Measurements from ENCODE around the gene RASA1. TPM values are rescaled to one million over a fixed set of nuclear protein-coding genes. Genes with fewer than 3 reads are reported as not detected.

RASA1 gene
- total and polyA plus RNA-seq, 2 experiments from 2014 or later: 9.3 to 35.0 TPM

- Mint-ChIP-seq H3K36me3 (ENCODE audit: low read depth) (peaks cover 27% of the 10 kb centered on the region; the same call in 2 of the 3 replicates), H3K4me3 (no peak overlapping the region), H3K27me3 (ENCODE audit: insufficient read depth, low read depth, poor library complexity) (peaks cover 2% of the 10 kb centered on the region), H3K4me1 (no peaks in the 10 kb centered on the region), H3K9me3 (no peaks in the 10 kb centered on the region), H3K27ac (no peak overlapping the region)
- TF ChIP-seq POLR2AphosphoS5 (IDR thresholded peaks at IDR 0.05; ENCODE audit: low read depth) (no peak), STAT1 (IDR thresholded peaks at IDR 0.05; ENCODE audit: unreplicated experiment) (no peak), CREB1 (CRISPR knock-in tag; IDR thresholded peaks at IDR 0.05; ENCODE audit: low read depth) (no peak), EZH2phosphoT487 (IDR thresholded peaks at IDR 0.05; ENCODE audit: unreplicated experiment) (no peak)
- Histone ChIP-seq H3K36me3 (ENCODE audit: insufficient read depth) (peaks cover 25% of the 10 kb centered on the region), H3K27me3 (ENCODE audit: insufficient read depth) (no peaks in the 10 kb centered on the region), H3K27ac (ENCODE audit: low read depth) (no peak overlapping the region), H3K4me3 (no peak overlapping the region), H4K20me1 (replicated peaks; ENCODE audit: insufficient read depth) (no peaks in the 10 kb centered on the region), H3K4me2 (no peak overlapping the region), H3K79me2 (replicated peaks; ENCODE audit: insufficient read depth) (no peaks in the 10 kb centered on the region), H3F3A (replicated peaks; ENCODE audit: low read depth) (no peaks in the 10 kb centered on the region), H2AFZ (no peak overlapping the region), H3K9me2 (ENCODE audit: insufficient read depth) (no peaks in the 10 kb centered on the region), H3K4me1 (ENCODE audit: insufficient read depth) (no peaks in the 10 kb centered on the region)
- ATAC-seq (no peak), DNase-seq (ENCODE audit: low spot score) (no peak)
Observed at GRCh38 chr5:87383216-87383615, 115.5 kb downstream of the RASA1 start.

GRCh38 chr5:87385802-87386201 is 118.1 kb downstream of the RASA1 start:
- DNase-seq (ENCODE audit: low spot score) (no peak), ATAC-seq (no peak)
- Mint-ChIP-seq H3K4me1 (no peaks in the 10 kb centered on the region), H3K36me3 (ENCODE audit: low read depth) (peaks cover 40% of the 10 kb centered on the region), H3K27me3 (ENCODE audit: insufficient read depth, low read depth, poor library complexity) (peaks cover 2% of the 10 kb centered on the region), H3K27ac (no peak overlapping the region), H3K4me3 (no peak overlapping the region), H3K9me3 (no peaks in the 10 kb centered on the region)
- Histone ChIP-seq H3K4me2 (no peak overlapping the region), H3K4me1 (ENCODE audit: insufficient read depth) (no peaks in the 10 kb centered on the region), H4K20me1 (replicated peaks; ENCODE audit: insufficient read depth) (peaks cover 3% of the 10 kb centered on the region; the same call in 1 of the 2 replicates), H3F3A (replicated peaks; ENCODE audit: low read depth) (no peaks in the 10 kb centered on the region), H3K36me3 (ENCODE audit: insufficient read depth) (peaks cover 26% of the 10 kb centered on the region), H2AFZ (no peak overlapping the region), H3K79me2 (replicated peaks; ENCODE audit: insufficient read depth) (no peaks in the 10 kb centered on the region), H3K27ac (ENCODE audit: low read depth) (no peak overlapping the region), H3K27me3 (ENCODE audit: insufficient read depth) (no peaks in the 10 kb centered on the region), H3K4me3 (no peak overlapping the region), H3K9me2 (ENCODE audit: insufficient read depth) (no peaks in the 10 kb centered on the region)
- TF ChIP-seq POLR2AphosphoS5 (IDR thresholded peaks at IDR 0.05; ENCODE audit: low read depth) (no peak), JUNB (IDR thresholded peaks at IDR 0.05; ENCODE audit: unreplicated experiment) (no peak), ETS1 (IDR thresholded peaks at IDR 0.05) (no peak), ZNF331 (CRISPR knock-in tag; IDR thresholded peaks at IDR 0.05; ENCODE audit: low read depth) (no peak), EZH2phosphoT487 (IDR thresholded peaks at IDR 0.05; ENCODE audit: unreplicated experiment) (no peak), STAT1 (IDR thresholded peaks at IDR 0.05; ENCODE audit: unreplicated experiment) (no peak), NANOG (IDR thresholded peaks at IDR 0.05; ENCODE audit: borderline replicate concordance) (no peak), ZNF114 (CRISPR knock-in tag; IDR thresholded peaks at IDR 0.05) (no peak), EZH2 (IDR thresholded peaks at IDR 0.05; ENCODE audit: low read depth, unreplicated experiment) (no peak), CREB1 (CRISPR knock-in tag; IDR thresholded peaks at IDR 0.05; ENCODE audit: low read depth) (no peak)
- TF ChIP-seq, protein P1, sequence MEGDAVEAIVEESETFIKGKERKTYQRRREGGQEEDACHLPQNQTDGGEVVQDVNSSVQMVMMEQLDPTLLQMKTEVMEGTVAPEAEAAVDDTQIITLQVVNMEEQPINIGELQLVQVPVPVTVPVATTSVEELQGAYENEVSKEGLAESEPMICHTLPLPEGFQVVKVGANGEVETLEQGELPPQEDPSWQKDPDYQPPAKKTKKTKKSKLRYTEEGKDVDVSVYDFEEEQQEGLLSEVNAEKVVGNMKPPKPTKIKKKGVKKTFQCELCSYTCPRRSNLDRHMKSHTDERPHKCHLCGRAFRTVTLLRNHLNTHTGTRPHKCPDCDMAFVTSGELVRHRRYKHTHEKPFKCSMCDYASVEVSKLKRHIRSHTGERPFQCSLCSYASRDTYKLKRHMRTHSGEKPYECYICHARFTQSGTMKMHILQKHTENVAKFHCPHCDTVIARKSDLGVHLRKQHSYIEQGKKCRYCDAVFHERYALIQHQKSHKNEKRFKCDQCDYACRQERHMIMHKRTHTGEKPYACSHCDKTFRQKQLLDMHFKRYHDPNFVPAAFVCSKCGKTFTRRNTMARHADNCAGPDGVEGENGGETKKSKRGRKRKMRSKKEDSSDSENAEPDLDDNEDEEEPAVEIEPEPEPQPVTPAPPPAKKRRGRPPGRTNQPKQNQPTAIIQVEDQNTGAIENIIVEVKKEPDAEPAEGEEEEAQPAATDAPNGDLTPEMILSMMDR (conservative IDR thresholded peaks at IDR 0.05; ENCODE audit: low read depth in 2 of 2): no peak
- TF ChIP-seq, protein P2, sequence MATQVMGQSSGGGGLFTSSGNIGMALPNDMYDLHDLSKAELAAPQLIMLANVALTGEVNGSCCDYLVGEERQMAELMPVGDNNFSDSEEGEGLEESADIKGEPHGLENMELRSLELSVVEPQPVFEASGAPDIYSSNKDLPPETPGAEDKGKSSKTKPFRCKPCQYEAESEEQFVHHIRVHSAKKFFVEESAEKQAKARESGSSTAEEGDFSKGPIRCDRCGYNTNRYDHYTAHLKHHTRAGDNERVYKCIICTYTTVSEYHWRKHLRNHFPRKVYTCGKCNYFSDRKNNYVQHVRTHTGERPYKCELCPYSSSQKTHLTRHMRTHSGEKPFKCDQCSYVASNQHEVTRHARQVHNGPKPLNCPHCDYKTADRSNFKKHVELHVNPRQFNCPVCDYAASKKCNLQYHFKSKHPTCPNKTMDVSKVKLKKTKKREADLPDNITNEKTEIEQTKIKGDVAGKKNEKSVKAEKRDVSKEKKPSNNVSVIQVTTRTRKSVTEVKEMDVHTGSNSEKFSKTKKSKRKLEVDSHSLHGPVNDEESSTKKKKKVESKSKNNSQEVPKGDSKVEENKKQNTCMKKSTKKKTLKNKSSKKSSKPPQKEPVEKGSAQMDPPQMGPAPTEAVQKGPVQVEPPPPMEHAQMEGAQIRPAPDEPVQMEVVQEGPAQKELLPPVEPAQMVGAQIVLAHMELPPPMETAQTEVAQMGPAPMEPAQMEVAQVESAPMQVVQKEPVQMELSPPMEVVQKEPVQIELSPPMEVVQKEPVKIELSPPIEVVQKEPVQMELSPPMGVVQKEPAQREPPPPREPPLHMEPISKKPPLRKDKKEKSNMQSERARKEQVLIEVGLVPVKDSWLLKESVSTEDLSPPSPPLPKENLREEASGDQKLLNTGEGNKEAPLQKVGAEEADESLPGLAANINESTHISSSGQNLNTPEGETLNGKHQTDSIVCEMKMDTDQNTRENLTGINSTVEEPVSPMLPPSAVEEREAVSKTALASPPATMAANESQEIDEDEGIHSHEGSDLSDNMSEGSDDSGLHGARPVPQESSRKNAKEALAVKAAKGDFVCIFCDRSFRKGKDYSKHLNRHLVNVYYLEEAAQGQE (IDR thresholded peaks at IDR 0.05; ENCODE audit: unreplicated experiment): no peak
